GM12874 (cell line): Measurements from ENCODE around the gene R3HCC1L.

Source experiments
- CTCF ChIP-seq: IDR thresholded peaks from 2 replicates; pipeline ENCODE4 v1.5.1; 2011; ENCODE audit warnings: low read depth, mild to moderate bottlenecking, control low read depth, low read length, moderate library complexity; ENCODE audit not compliant: insufficient read depth

Gene R3HCC1L

GRCh38 chr10:98266647-98267046, 132.2 kb downstream of the R3HCC1L start:
- no peak for TF ChIP-seq CTCF

GRCh38 chr10:98267069-98267893, 132.8 kb downstream of the R3HCC1L start:
- no peak for TF ChIP-seq CTCF

GRCh38 chr10:98267894-98268693, 133.6 kb downstream of the R3HCC1L start, which contains the start of gene LOXL4:
Gene LOXL4, minus strand, starts transcription at chr10:98268194. Its CDS starts 5,175 bp downstream, at chr10:98263019.
- TF ChIP-seq CTCF = no peak

- TF ChIP-seq CTCF = no peak
These were observed 134.4 kb downstream of the R3HCC1L start for GRCh38 chr10:98268694-98269431.

- no peak for TF ChIP-seq CTCF
These were observed 135.0 kb downstream of the R3HCC1L start for GRCh38 chr10:98269435-98269912.

GRCh38 chr10:98270073-98270740, 135.8 kb downstream of the R3HCC1L start:
- TF ChIP-seq CTCF = no peak
